ENCODE results near the gene RNLS.

RNLS gene

DNA sequence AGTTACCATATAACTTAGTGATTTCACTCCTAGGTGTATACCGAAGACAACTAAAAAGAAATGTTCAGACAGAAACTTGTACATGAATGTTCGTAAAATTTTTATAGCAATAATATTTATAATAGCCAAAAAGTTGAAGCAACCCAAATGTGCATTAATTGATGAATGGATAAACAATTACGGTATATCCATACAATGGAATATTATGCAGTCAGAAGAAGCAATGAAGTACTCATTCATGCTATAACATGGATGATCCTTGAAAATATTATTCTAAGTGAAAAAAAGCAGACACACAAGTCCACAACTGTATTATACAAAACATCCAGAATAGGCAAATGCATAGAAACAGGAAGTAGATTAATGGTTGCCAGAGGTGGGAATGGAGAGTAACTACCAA is 183.9 kb downstream of the RNLS start:
- Mint-ChIP-seq H3K27ac (no peak overlapping the region), H3K27me3 (ENCODE audit: low read depth) (no peaks in the 10 kb centered on the region), H3K4me1 (no peaks in the 10 kb centered on the region), H3K9me3 (peaks cover 39% of the 10 kb centered on the region), H3K36me3 (ENCODE audit: low read depth) (peaks cover 12% of the 10 kb centered on the region), H3K4me3 (no peak overlapping the region)
- TF ChIP-seq, protein P1, sequence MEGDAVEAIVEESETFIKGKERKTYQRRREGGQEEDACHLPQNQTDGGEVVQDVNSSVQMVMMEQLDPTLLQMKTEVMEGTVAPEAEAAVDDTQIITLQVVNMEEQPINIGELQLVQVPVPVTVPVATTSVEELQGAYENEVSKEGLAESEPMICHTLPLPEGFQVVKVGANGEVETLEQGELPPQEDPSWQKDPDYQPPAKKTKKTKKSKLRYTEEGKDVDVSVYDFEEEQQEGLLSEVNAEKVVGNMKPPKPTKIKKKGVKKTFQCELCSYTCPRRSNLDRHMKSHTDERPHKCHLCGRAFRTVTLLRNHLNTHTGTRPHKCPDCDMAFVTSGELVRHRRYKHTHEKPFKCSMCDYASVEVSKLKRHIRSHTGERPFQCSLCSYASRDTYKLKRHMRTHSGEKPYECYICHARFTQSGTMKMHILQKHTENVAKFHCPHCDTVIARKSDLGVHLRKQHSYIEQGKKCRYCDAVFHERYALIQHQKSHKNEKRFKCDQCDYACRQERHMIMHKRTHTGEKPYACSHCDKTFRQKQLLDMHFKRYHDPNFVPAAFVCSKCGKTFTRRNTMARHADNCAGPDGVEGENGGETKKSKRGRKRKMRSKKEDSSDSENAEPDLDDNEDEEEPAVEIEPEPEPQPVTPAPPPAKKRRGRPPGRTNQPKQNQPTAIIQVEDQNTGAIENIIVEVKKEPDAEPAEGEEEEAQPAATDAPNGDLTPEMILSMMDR (IDR thresholded peaks at IDR 0.05; ENCODE audit: unreplicated experiment in 3 of 3) = no peak

DNA sequence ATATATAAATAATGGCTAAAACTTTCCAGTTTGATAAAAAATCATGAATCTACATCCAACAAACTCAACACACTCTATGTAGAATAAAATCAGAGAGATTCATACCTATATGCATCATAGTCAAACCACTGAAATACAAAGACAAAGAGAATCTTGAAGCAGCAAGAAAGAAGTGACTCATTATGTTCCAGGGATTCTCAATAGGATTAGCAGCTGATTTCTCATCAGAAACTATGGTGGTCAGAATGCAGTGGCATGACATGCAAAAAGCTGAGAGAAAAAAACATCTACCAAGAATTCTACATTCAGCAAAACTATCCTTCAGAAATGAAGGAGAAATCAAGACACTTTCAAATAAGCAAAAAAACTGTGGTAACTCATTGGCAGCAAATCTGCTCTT is 187.4 kb downstream of the RNLS start:
- TF ChIP-seq, protein P1 (IDR thresholded peaks at IDR 0.05; ENCODE audit: unreplicated experiment in 3 of 3) = no peak
- H3K4me3 Mint-ChIP-seq = no peak overlapping the region
- no peaks in the 10 kb centered on the region for H3K4me1 Mint-ChIP-seq
- peaks cover 12% of the 10 kb centered on the region for H3K36me3 Mint-ChIP-seq (ENCODE audit: low read depth)
- H3K27me3 Mint-ChIP-seq (ENCODE audit: low read depth) = no peaks in the 10 kb centered on the region
- H3K9me3 Mint-ChIP-seq = peaks cover 45% of the 10 kb centered on the region
- H3K27ac Mint-ChIP-seq = no peak overlapping the region

DNA sequence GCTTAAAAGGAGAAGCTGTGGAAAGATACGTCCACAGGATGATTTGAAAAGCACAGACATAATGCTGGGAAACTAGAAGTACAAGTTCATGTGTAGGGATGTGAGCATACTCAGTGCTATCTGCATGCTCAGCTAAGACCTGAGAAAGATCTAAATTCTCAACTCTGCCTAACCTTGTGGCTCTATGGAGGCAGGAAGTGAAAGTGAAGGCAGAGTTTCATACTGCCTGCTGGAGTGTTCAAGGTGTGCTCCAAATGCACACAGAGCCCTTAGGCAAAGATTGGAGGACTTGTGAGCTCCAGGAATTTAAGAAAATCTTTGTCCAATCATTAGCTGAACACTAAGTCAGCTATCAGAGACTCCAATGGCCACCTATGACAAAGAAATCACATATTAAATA is 190.9 kb downstream of the RNLS start:
- peak overlapping the region in 1 of 3 experiments; percentile 25 for H3K27ac Mint-ChIP-seq
- TF ChIP-seq, protein P1 (IDR thresholded peaks at IDR 0.05; ENCODE audit: unreplicated experiment in 3 of 3) = no peak
- H3K4me1 Mint-ChIP-seq = peaks cover 5% of the 10 kb centered on the region
- H3K36me3 Mint-ChIP-seq (ENCODE audit: low read depth) = peaks cover 5% of the 10 kb centered on the region
- no peaks in the 10 kb centered on the region for H3K27me3 Mint-ChIP-seq (ENCODE audit: low read depth)
- peaks cover 24% of the 10 kb centered on the region for H3K9me3 Mint-ChIP-seq
- H3K4me3 Mint-ChIP-seq = no peak overlapping the region

GRCh38 chr10:88390041-88390440 is 193.1 kb downstream of the RNLS start:
- H3K27ac Mint-ChIP-seq = peak overlapping the region in 1 of 3 experiments; percentile 89
- peaks cover 10% of the 10 kb centered on the region for H3K4me1 Mint-ChIP-seq
- H3K9me3 Mint-ChIP-seq = peaks cover 6% of the 10 kb centered on the region
- no peaks in the 10 kb centered on the region for H3K36me3 Mint-ChIP-seq (ENCODE audit: low read depth)
- no peaks in the 10 kb centered on the region for H3K27me3 Mint-ChIP-seq (ENCODE audit: low read depth)
- TF ChIP-seq, protein P1 (IDR thresholded peaks at IDR 0.05; ENCODE audit: unreplicated experiment in 3 of 3) = no peak
- no peak overlapping the region for H3K4me3 Mint-ChIP-seq

DNA sequence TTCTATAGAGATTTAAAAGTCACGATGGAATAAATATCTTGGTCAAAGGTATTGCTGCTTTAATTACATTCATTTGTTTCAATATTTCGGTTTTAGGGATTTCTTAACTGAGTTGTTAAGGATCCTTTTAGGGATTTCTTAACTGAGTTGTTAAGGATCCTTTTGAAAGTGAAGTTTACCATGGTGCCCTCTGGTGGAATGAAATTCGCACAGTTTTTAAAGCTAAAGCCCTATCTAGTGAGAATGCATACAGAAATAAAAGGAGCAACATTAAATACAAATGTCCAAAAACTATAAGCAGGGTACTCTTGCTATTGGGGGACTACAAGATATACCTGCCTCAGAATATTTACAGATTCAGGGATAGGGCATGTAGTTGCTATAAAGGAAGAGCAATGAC is 193.7 kb downstream of the RNLS start:
- no peaks in the 10 kb centered on the region for H3K27me3 Mint-ChIP-seq (ENCODE audit: low read depth)
- no peak overlapping the region for H3K4me3 Mint-ChIP-seq
- peaks cover 6% of the 10 kb centered on the region for H3K9me3 Mint-ChIP-seq
- no peaks in the 10 kb centered on the region for H3K36me3 Mint-ChIP-seq (ENCODE audit: low read depth)
- TF ChIP-seq, protein P1 (IDR thresholded peaks at IDR 0.05; ENCODE audit: unreplicated experiment in 3 of 3) = peak; percentile 60 to 79 (median 63)
- peak overlapping the region in 2 of 3 experiments; percentile 54 to 89 for H3K27ac Mint-ChIP-seq
- peaks cover 10% of the 10 kb centered on the region for H3K4me1 Mint-ChIP-seq

- H3K4me3 Mint-ChIP-seq = no peak overlapping the region
- H3K4me1 Mint-ChIP-seq = peaks cover 10% of the 10 kb centered on the region
- TF ChIP-seq, protein P1 (IDR thresholded peaks at IDR 0.05; ENCODE audit: unreplicated experiment in 3 of 3) = no peak
- H3K27me3 Mint-ChIP-seq (ENCODE audit: low read depth) = no peaks in the 10 kb centered on the region
- no peaks in the 10 kb centered on the region for H3K36me3 Mint-ChIP-seq (ENCODE audit: low read depth)
- no peak overlapping the region for H3K27ac Mint-ChIP-seq
- H3K9me3 Mint-ChIP-seq = peaks cover 6% of the 10 kb centered on the region
Observed at GRCh38 chr10:88388324-88388723, 194.8 kb downstream of the RNLS start.

Measured in nephron (organoid).